Activated CD8-positive, alpha-beta T cell treated with anti-CD3 and anti-CD28 coated beads for 36 hours (primary cell): ENCODE data around the gene SLIT3. TPM values are rescaled to one million over a fixed set of nuclear protein-coding genes. Genes with fewer than 3 reads are reported as not detected.

Experiments used
- ATAC-seq: fragments of 200-7000 bp; cut with Tn5 transposase; one replicate; pipeline ENCODE4 v1.10.0; 2021; ENCODE audit warnings: mild to moderate bottlenecking, moderate library complexity
- CTCF ChIA-PET: fragments of 350-600 bp; sonication (Branson Sonifier 250); formaldehyde crosslinking; loops from one replicate; lab custom pipeline; 2021; ENCODE audit warnings: antibody characterized with exemption; lab: Charles Lee
- POLR2A ChIA-PET: fragments of 350-600 bp; sonication (Branson Sonifier 250); formaldehyde crosslinking; loops from one replicate; lab custom pipeline; 2021; ENCODE audit warnings: antibody characterized with exemption; lab: Charles Lee
- DNase-seq: peaks from one replicate; pipeline ENCODE4 v3.0.0-alpha.2; 2020
- H3K27ac Mint-ChIP-seq: one replicate; pipeline ENCODE4 v1.8.0; 2021; ENCODE audit warnings: mild to moderate bottlenecking, mixed read lengths
- H3K27me3 Mint-ChIP-seq: one replicate; pipeline ENCODE4 v1.8.0; 2021; ENCODE audit warnings: mixed read lengths
- H3K36me3 Mint-ChIP-seq: one replicate; pipeline ENCODE4 v1.8.0; 2021; ENCODE audit warnings: low read depth, mixed read lengths
- H3K4me1 Mint-ChIP-seq: one replicate; pipeline ENCODE4 v1.8.0; 2021; ENCODE audit warnings: low read depth, mixed read lengths
- H3K4me3 Mint-ChIP-seq: one replicate; pipeline ENCODE4 v1.8.0; 2021; ENCODE audit warnings: mild to moderate bottlenecking, moderate library complexity, mixed read lengths
- H3K9me3 Mint-ChIP-seq: one replicate; pipeline ENCODE4 v1.8.0; 2021; ENCODE audit warnings: mixed read lengths
- CTCF ChIP-seq: fragments of 200-600 bp; IDR thresholded peaks from one replicate; pipeline ENCODE4 v1.8.0; 2022; ENCODE audit warnings: antibody characterized with exemption, mild to moderate bottlenecking
- intact Hi-C: fragments of 100-400 bp; cut with micrococcal nuclease; formaldehyde crosslinking; loops from one replicate; pipeline ENCODE4 v1.10.0; 2022
- total RNA-seq, 2 experiments: library from RNA; stranded (reverse); gene quantifications; one replicate each; pipeline ENCODE4 v1.2.3, GENCODE V29; 2021

The SLIT3 gene
- total RNA-seq, 2 experiments from 2014 or later: 0.69 to 0.74 TPM

GRCh38 chr5:168965638-168966037, 335.3 kb downstream of the SLIT3 start:
- Mint-ChIP-seq H3K4me3 (no peak overlapping the region), H3K27ac (no peak overlapping the region), H3K36me3 (no peaks in the 10 kb centered on the region), H3K4me1 (no peaks in the 10 kb centered on the region), H3K9me3 (no peaks in the 10 kb centered on the region), H3K27me3 (peaks cover 5% of the 10 kb centered on the region)
- DNase-seq (no peak), ATAC-seq (no peak)
- POLR2A ChIA-PET: no interaction called here
- TF ChIP-seq CTCF: no peak
- CTCF ChIA-PET: no interaction called here
- intact Hi-C loops: loop anchor here (10.0 kb wide), 1 partner anchor 281 kb away; no protein-coding TSS in a partner anchor

DNA sequence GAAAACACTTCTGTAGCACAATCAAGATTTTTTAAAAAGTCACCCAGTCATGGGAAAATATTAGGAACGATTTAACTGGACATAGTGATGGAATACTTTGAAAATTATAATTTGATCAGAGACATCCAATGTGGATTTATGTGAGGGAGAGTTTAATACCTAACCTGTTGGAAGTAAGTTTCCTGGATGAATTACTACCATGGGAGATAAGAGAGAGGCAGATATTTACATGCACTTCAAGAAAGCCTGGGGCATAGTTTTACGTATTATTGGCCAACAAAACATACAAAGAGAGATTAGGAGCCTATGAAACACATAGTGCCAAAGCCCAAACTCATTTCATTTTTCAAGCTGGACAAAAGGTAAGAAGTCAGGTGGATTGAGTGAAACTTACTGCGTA, 336.8 kb downstream of the SLIT3 start:
- no peaks in the 10 kb centered on the region for H3K9me3 Mint-ChIP-seq
- no peak for TF ChIP-seq CTCF
- H3K27ac Mint-ChIP-seq: no peak overlapping the region
- no peaks in the 10 kb centered on the region for H3K36me3 Mint-ChIP-seq
- no peak for ATAC-seq
- intact Hi-C loops: loop anchor here (10.0 kb wide), 1 partner anchor 279 kb away; no protein-coding TSS in a partner anchor
- H3K27me3 Mint-ChIP-seq: peaks cover 3% of the 10 kb centered on the region
- no peak for DNase-seq
- ChIA-PET POLR2A (no interaction called here), CTCF (no interaction called here)
- H3K4me3 Mint-ChIP-seq: no peak overlapping the region
- H3K4me1 Mint-ChIP-seq: no peaks in the 10 kb centered on the region

DNA sequence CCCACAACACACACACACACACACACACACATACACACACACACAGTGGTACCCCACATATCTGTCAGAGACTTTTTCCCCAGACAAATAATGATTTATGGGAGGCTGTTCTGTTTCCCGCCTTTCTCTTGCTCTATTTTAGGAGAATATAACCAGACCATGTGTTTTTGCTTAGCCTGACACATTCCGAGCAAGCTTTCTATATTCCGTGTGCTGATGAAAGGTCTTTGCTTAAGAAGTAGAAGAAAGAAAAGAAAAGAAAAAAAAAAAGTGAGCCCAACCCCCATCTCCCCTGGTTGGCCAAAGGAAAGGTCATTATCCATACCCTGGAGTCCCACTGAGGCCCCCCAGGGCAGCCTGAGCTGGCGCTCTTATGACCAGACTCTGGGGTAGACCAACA, 338.6 kb downstream of the SLIT3 start:
- POLR2A ChIA-PET: no interaction called here
- ATAC-seq: no peak
- CTCF ChIA-PET: no interaction called here

GRCh38 chr5:168961681-168962080, 339.3 kb downstream of the SLIT3 start:
- intact Hi-C loops: loop anchor here (10.0 kb wide), 1 partner anchor 277 kb away; no protein-coding TSS in a partner anchor
- Mint-ChIP-seq H3K9me3 (no peaks in the 10 kb centered on the region), H3K4me1 (no peaks in the 10 kb centered on the region), H3K36me3 (no peaks in the 10 kb centered on the region), H3K4me3 (no peak overlapping the region), H3K27ac (no peak overlapping the region), H3K27me3 (peaks cover 3% of the 10 kb centered on the region)
- TF ChIP-seq CTCF: no peak
- DNase-seq (no peak), ATAC-seq (no peak)
- CTCF ChIA-PET: no interaction called here
- POLR2A ChIA-PET: no interaction called here

More for the DNA sequence above, 338.6 kb downstream of the SLIT3 start:
- intact Hi-C loops: loop anchor here (10.0 kb wide), 1 partner anchor 278 kb away; no protein-coding TSS in a partner anchor
- Mint-ChIP-seq H3K27me3 (peaks cover 3% of the 10 kb centered on the region), H3K36me3 (no peaks in the 10 kb centered on the region), H3K4me1 (no peaks in the 10 kb centered on the region), H3K27ac (no peak overlapping the region), H3K4me3 (no peak overlapping the region), H3K9me3 (no peaks in the 10 kb centered on the region)
- DNase-seq: no peak
- no peak for TF ChIP-seq CTCF

DNA sequence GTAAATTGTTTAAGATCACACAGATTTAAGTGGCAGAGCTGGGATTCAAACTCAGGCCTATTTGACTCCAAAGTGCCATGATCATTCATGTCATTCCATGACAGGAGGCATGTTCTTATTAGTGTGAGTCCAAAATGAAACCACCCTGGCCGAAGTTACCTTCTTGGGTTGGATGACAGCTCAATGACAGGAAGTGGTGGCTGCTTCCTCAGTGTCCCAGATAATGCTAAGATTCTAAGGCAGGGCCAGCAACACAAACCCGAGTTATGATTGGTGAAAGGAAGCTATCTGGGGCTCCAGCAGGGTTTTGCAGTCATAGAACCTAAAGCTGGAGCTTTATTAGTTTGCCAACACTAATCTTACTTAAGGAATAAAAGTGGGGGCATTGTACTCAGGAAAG, 340.4 kb downstream of the SLIT3 start:
- POLR2A ChIA-PET: no interaction called here
- H3K27me3 Mint-ChIP-seq: peaks cover 3% of the 10 kb centered on the region
- no peaks in the 10 kb centered on the region for H3K9me3 Mint-ChIP-seq
- H3K27ac Mint-ChIP-seq: no peak overlapping the region
- no peak for TF ChIP-seq CTCF
- H3K4me1 Mint-ChIP-seq: no peaks in the 10 kb centered on the region
- CTCF ChIA-PET: interaction anchor here (0.8 to 1.2 kb wide), 3 partner anchors 13 to 27 kb away, joined by 3 to 4 read pairs (median 3); no protein-coding TSS in a partner anchor
- ATAC-seq: no peak
- no peak overlapping the region for H3K4me3 Mint-ChIP-seq
- intact Hi-C loops: loop anchor here (10.0 kb wide), 1 partner anchor 276 kb away; no protein-coding TSS in a partner anchor
- no peak for DNase-seq
- no peaks in the 10 kb centered on the region for H3K36me3 Mint-ChIP-seq
